HG02938 (cell line): ENCODE results near the gene GRAP.

ENCODE experiments used
- ATAC-seq: cut with Tn5 transposase; IDR thresholded peaks from one replicate; pipeline ENCODE4 v1.9.1; 2021; ENCODE audit warnings: mild to moderate bottlenecking, moderate library complexity; ENCODE audit not compliant: unreplicated experiment

GRAP gene

GRCh38 chr17:18986541-18987229 lies 60.1 kb downstream of the GRAP start:
- no peak for ATAC-seq

DNA sequence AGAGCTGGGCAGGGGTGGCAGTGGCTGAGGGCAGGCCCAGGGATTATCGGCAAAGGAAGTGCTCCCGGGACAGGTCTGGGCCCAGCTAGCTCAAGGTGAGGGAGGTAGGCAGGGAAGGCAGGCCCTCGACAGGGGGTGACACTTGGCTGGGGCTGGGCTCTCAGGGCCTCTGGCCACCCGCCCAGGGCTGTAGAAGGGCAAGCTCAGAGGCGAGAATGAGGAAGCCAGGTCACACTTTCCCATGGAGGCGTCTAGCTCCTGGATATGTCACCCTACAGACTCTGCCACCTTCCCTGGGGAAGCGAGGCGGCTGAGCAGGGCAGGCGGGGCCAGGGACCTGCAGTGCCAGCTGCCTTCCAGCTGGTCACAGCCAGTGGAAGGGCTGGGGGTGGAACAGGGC lies 61.3 kb downstream of the GRAP start:
- ATAC-seq = no peak

- ATAC-seq = no peak
Observed at GRCh38 chr17:18984273-18985114, 62.3 kb downstream of the GRAP start.

DNA sequence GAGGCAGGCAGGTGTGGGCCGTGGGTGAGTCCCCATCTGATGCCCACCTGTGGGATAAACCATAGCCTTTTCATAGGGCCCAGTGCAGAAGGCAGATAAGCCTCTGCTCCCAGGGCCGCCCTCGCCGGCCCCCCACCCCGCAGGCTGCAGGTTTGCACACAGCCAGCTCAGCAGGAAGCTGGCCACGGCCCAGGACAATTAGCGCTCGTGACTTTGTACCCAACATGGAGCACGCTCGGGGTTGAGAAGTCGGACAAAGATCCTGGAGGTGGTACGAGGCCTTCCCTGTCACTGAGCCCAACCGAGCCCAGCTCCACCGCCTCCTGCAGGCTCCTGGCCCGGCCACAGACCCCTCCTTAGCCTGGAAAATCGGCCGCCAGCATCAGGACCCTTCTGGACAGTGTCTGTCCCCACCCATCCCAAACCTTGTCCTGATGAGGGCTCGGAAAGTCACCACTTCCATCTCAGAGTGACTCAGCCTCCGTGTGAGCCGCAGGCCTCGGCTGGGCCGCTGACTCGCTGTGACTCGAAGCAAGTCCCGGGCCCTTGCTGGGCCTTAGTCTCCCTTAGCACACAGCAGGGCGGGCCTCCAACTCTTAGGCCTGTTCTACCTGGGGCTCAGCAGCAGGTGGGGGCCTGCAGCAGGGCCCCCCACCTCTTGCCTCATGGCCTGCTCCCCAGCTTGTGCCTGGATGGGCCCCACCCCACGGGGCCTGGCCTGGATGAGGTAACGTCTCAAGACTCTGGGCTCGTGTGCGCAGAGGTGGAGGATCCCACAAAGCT lies 64.9 kb downstream of the GRAP start:
- no peak for ATAC-seq

DNA sequence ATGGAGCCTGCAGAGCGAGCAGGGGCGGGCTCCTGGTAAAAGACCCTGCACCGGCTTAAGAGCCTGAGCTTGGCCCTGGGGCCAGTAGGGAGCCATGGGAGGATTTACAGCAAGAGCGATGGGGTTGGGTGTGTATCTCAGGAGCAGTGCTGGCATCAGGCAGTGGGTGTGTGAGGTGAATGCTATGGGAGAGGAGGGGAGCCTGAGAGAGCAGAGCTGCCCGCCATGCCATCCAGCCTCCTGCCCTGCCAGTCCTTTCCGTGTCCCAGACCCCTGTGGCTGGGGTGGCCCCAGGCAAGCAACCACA lies 65.5 kb downstream of the GRAP start:
- ATAC-seq = no peak

DNA sequence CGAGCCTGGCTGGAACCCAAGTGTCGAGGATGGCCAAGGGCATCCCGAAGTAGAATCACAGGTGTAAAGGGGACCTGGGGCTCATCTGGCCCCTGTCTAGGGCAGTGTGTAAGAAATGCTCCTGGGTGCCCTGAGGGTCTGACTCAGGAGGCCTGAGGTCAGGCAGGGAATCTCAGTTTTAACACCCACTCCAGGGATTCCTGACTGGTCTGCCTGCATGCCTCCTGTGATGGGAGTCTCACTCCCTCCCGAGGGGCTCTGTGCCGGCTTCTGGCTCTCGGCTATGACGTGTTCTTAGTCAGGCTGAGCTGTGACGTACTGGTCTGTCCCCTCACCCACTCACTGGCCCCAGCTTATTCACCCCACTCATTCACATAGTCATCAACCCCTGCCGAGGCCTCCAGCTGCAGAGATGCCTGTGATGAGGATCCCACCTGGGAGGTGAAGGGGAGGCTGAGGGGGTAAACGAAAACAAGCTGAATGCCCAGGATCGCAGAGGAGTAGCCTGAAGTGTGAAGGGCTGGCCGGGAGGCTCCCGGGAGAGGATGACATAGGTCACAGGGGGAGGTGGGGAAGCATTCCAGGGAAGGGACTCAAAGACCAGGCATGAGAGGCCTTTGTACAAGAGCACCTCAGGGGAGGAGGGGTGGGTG lies 65.9 kb downstream of the GRAP start:
- ATAC-seq = no peak

DNA sequence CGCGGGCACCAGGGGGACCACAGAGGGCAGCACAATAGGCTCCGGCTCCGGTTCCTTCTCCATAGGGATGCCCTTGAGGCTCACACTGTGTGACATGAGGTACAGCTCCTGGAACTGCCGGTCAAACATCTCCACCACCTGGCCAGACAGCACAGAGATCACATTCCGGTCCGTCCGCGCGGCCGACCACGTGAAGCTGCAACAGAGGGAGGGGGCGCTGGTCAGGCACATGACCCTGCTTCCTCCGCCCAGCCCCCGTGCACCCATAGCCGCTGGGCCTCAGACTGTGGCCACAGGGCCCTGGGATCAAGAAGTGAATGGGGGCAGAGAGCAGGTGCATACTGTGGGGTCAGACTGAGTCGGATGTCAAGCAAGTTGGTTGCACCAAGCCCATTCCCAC lies 68.1 kb downstream of the GRAP start:
- no peak for ATAC-seq

DNA sequence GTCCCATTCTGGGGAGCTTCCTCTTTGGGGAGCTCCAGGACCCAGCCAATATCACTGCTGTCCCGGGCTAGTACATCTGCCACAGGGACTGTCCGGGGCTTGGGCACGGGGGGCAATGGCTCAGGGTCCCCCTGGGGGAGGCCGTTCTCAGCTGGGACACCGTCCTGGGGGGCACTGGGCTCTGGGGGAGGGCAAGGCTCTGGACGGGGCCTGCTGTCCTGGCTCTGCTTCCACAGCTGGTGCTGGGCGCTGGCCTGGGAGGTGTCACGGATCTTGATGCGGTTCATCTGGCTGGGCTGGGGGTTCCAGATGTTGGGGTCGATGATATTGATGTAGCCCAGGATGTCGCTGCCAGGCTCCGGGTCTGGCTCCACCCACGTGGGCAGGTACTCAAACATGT lies 68.7 kb downstream of the GRAP start:
- ATAC-seq = no peak

GRCh38 chr17:18977646-18978045 lies 69.1 kb downstream of the GRAP start:
- ATAC-seq = no peak

DNA sequence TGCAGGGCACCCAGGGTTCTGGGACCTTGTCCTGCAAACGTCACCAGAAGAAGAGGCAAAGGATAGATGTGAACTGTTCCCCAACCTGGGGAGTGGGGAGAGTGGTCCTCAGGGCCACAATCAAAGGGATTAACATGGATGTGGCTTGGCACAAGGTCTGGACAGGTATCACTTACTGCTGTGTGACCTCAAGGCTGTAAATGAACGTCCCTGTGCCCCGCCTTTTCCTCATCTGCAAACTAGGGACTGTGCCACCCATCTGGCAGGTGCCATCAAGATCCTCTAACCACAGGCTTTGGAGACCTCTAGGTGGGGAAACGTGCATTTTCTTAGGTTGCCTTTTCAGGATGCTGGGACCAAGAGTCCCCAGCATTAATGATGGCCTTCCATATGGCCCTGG lies 69.7 kb downstream of the GRAP start:
- ATAC-seq = no peak

DNA sequence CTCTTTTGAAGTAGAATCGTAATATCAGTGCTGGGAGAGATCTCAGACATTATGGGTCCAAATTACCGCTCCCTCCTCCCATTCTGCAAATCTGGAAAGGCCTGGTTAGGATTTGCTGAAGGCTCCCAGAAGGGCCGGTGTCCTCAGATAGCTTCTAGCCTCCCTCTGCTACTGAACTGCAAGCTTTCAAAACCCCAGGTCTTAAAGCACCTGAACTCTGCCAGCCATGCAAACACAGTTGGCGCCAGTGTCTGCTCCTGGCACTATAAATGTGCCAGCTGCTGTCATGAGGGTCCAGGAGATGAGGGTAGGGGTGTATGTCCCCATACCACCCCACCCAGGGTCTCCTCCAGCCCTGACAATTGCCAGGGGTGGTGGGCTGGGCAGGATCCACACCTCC lies 70.6 kb downstream of the GRAP start:
- ATAC-seq = no peak

- no peak for ATAC-seq
Observed at GRCh38 chr17:18975597-18975996, 71.2 kb downstream of the GRAP start.

- no peak for ATAC-seq
Observed at GRCh38 chr17:18974407-18975149, 72.2 kb downstream of the GRAP start.

GRCh38 chr17:18971801-18972200 lies 75.0 kb downstream of the GRAP start:
- ATAC-seq = no peak
